Neural cell (in vitro differentiated cells): ENCODE results near the gene AGA. TPM values are rescaled to one million over a fixed set of nuclear protein-coding genes. Genes with fewer than 3 reads are reported as not detected.

Experiments used
- H2AFZ ChIP-seq: fragments of 200-600, 300-800 bp; sonication (generic), shearing (Covaris generic); 2 replicates; pipeline ENCODE4 v1.6.0; 2014; ENCODE audit warnings: low read depth, mild to moderate bottlenecking, antibody characterized with exemption, low read length, moderate library complexity
- H3F3A ChIP-seq: fragments of 200-600 bp; shearing (Covaris generic); 2 replicates; pipeline ENCODE4 v1.6.1; 2016; ENCODE audit warnings: mild to moderate bottlenecking, moderate library complexity, mixed read lengths, antibody characterized with exemption, low read length; ENCODE audit not compliant: insufficient read depth, poor library complexity, severe bottlenecking
- H3K27ac ChIP-seq: fragments of 200-600, 300-800 bp; sonication (generic), shearing (Covaris generic); 2 replicates; pipeline ENCODE4 v1.5.1; 2014; ENCODE audit warnings: mild to moderate bottlenecking, low read length, moderate library complexity
- H3K27me3 ChIP-seq: fragments of 300-800, 200-600 bp; sonication (generic), shearing (Covaris generic); 2 replicates; pipeline ENCODE4 v1.6.0; 2014; ENCODE audit warnings: mild to moderate bottlenecking, low read depth, low read length, moderate library complexity; ENCODE audit not compliant: insufficient read depth
- H3K36me3 ChIP-seq: fragments of 300-800, 200-600 bp; sonication (generic), shearing (Covaris generic); 2 replicates; pipeline ENCODE4 v1.5.1; 2014; ENCODE audit warnings: mild to moderate bottlenecking, antibody characterized with exemption, low read length, moderate library complexity; ENCODE audit not compliant: insufficient read depth
- H3K4me2 ChIP-seq: fragments of 300-800, 200-600 bp; sonication (generic), shearing (Covaris generic); 2 replicates; pipeline ENCODE4 v1.6.0; 2014; ENCODE audit warnings: mild to moderate bottlenecking, low read length
- H3K4me3 ChIP-seq: fragments of 300-800, 200-600 bp; sonication (generic), shearing (Covaris generic); 2 replicates; pipeline ENCODE4 v1.5.1; 2014; ENCODE audit warnings: mild to moderate bottlenecking, low read length, moderate library complexity
- H3K79me2 ChIP-seq: fragments of 200-600 bp; shearing (Covaris generic); replicated peaks from 2 replicates; pipeline ENCODE4 v1.6.0; 2014; ENCODE audit warnings: mild to moderate bottlenecking, low read length, moderate library complexity; ENCODE audit not compliant: insufficient read depth
- H3K9ac ChIP-seq: fragments of 300-800, 200-600 bp; sonication (generic), shearing (Covaris generic); 2 replicates; pipeline ENCODE4 v1.6.1; 2016; ENCODE audit warnings: mild to moderate bottlenecking, low read length, mixed read lengths
- H3K9me2 ChIP-seq: fragments of 200-600 bp; shearing (Covaris generic); 2 replicates; pipeline ENCODE4 v1.6.1; 2016; ENCODE audit warnings: mild to moderate bottlenecking, low read length, mixed read lengths; ENCODE audit not compliant: insufficient read depth
- H3K9me3 ChIP-seq: fragments of 200-600, 300-800 bp; sonication (generic), shearing (Covaris generic); 2 replicates; pipeline ENCODE4 v1.6.1; 2016; ENCODE audit warnings: mild to moderate bottlenecking, mixed run types, low read length, moderate library complexity, mixed read lengths
- H4K20me1 ChIP-seq: fragments of 200-600 bp; shearing (Covaris generic); 2 replicates; pipeline ENCODE4 v1.6.1; 2016; ENCODE audit warnings: mild to moderate bottlenecking, mixed run types; ENCODE audit not compliant: insufficient read depth
- CTCF ChIP-seq: fragments of 450-650 bp; IDR thresholded peaks from 2 replicates; pipeline ENCODE4 v1.5.1; 2014; ENCODE audit warnings: antibody characterized with exemption, mild to moderate bottlenecking, moderate library complexity; ENCODE audit not compliant: poor library complexity, severe bottlenecking
- EP300 ChIP-seq: fragments of 450-650 bp; conservative IDR thresholded peaks from 2 replicates; pipeline ENCODE4 v1.6.1; 2014; ENCODE audit warnings: antibody characterized with exemption, mild to moderate bottlenecking, moderate library complexity; ENCODE audit not compliant: poor library complexity, severe bottlenecking
- EZH2 ChIP-seq: fragments of 200-600, 300-800 bp; shearing (Covaris generic), sonication (generic); IDR thresholded peaks from 2 replicates; pipeline ENCODE4 v1.6.1; 2014; ENCODE audit warnings: antibody characterized with exemption, low read length, borderline replicate concordance, mild to moderate bottlenecking; ENCODE audit not compliant: insufficient read depth, poor library complexity, severe bottlenecking
- MXI1 ChIP-seq: fragments of 450-650 bp; conservative IDR thresholded peaks from 2 replicates; pipeline ENCODE4 v1.6.1; 2014; ENCODE audit warnings: antibody characterized with exemption, mild to moderate bottlenecking; ENCODE audit not compliant: poor library complexity, severe bottlenecking
- POLR2AphosphoS5 ChIP-seq: IDR thresholded peaks from 2 replicates; pipeline ENCODE4 v1.6.1; 2012
- RAD21 ChIP-seq: fragments of 450-650 bp; conservative IDR thresholded peaks from 2 replicates; pipeline ENCODE4 v1.6.1; 2014; ENCODE audit warnings: antibody characterized with exemption, mild to moderate bottlenecking, moderate library complexity
- REST ChIP-seq: IDR thresholded peaks from 2 replicates; pipeline ENCODE4 v1.6.1; 2012; ENCODE audit warnings: borderline replicate concordance
- SMC3 ChIP-seq: fragments of 450-650 bp; conservative IDR thresholded peaks from 2 replicates; pipeline ENCODE4 v1.6.1; 2014; ENCODE audit warnings: antibody characterized with exemption, mild to moderate bottlenecking, moderate library complexity; ENCODE audit not compliant: poor library complexity
- TAF1 ChIP-seq: IDR thresholded peaks from 2 replicates; pipeline ENCODE4 v1.6.1; 2012; ENCODE audit warnings: low read depth
- polyA plus RNA-seq: library from polyadenylated mRNA; depleted of rRNA; stranded (reverse); fragments of >200 nt; gene quantifications from 2 replicates; pipeline ENCODE4 v1.2.3, GENCODE V29; 2014

The AGA gene
- polyA plus RNA-seq, 1 donor from 2014 or later = 3.1 TPM

GRCh38 chr4:177480795-177481194 is 38.6 kb upstream of the AGA start:
- Histone ChIP-seq H3K9me2 (no peaks in the 10 kb centered on the region), H2AFZ (no peak overlapping the region), H3K36me3 (no peaks in the 10 kb centered on the region), H4K20me1 (no peaks in the 10 kb centered on the region), H3K79me2 (no peaks in the 10 kb centered on the region), H3K9ac (no peak overlapping the region), H3F3A (no peaks in the 10 kb centered on the region), H3K4me3 (no peak overlapping the region), H3K9me3 (no peaks in the 10 kb centered on the region), H3K4me2 (no peak overlapping the region), H3K27me3 (no peaks in the 10 kb centered on the region), H3K27ac (no peak overlapping the region)
- TF ChIP-seq EZH2 (no peak), CTCF (no peak), RAD21 (no peak), SMC3 (no peak), MXI1 (no peak), TAF1 (no peak), EP300 (no peak), POLR2AphosphoS5 (no peak), REST (no peak)

- Histone ChIP-seq H3K4me3 (no peak overlapping the region), H3K9me2 (no peaks in the 10 kb centered on the region), H3K79me2 (no peaks in the 10 kb centered on the region), H3K9me3 (no peaks in the 10 kb centered on the region), H3K4me2 (no peak overlapping the region), H3K9ac (no peak overlapping the region), H2AFZ (no peak overlapping the region), H4K20me1 (no peaks in the 10 kb centered on the region), H3K36me3 (no peaks in the 10 kb centered on the region), H3K27me3 (no peaks in the 10 kb centered on the region), H3F3A (no peaks in the 10 kb centered on the region), H3K27ac (no peak overlapping the region)
- TF ChIP-seq REST (no peak), CTCF (no peak)
Observed at GRCh38 chr4:177479063-177479462, 36.8 kb upstream of the AGA start.
